SKM-1 treated with dmso at 0.1 percent for 144 hours (cell line): ENCODE measurements around the gene PINLYP.
A peak's percentile ranks its signal among the peaks of the same experiment; 100 is the strongest.

Experiments used
- DNase-seq: peaks from one replicate; lab custom pipeline; 2025; ENCODE audit not compliant: unreplicated experiment; lab: John Stamatoyannopoulos, UW

The PINLYP gene

GRCh38 chr19:43548706-43549105 is 26.9 kb upstream of the PINLYP start:
- no peak for DNase-seq

GRCh38 chr19:43551399-43552197 is 24.0 kb upstream of the PINLYP start:
- DNase-seq = no peak

- DNase-seq = no peak
These were observed 23.5 kb upstream of the PINLYP start for GRCh38 chr19:43552198-43552450.

GRCh38 chr19:43552616-43553015 is 23.0 kb upstream of the PINLYP start:
- no peak for DNase-seq

- DNase-seq = no peak
These were observed 21.9 kb upstream of the PINLYP start for GRCh38 chr19:43553656-43554055.

- no peak for DNase-seq
These were observed 21.2 kb upstream of the PINLYP start for GRCh38 chr19:43554317-43554895.

GRCh38 chr19:43555185-43555770 is 20.3 kb upstream of the PINLYP start:
- DNase-seq = peak; percentile 20

- no peak for DNase-seq
These were observed 14.9 kb upstream of the PINLYP start for GRCh38 chr19:43560687-43561086.

- no peak for DNase-seq
These were observed 14.2 kb upstream of the PINLYP start for GRCh38 chr19:43561139-43561970.

GRCh38 chr19:43562226-43562697 is 13.3 kb upstream of the PINLYP start:
- DNase-seq = no peak

GRCh38 chr19:43562698-43563241 is 12.8 kb upstream of the PINLYP start:
- DNase-seq = peak; percentile 94

- DNase-seq = no peak
These were observed 11.7 kb upstream of the PINLYP start for GRCh38 chr19:43563816-43564457.

- DNase-seq = no peak
These were observed 10.8 kb upstream of the PINLYP start for GRCh38 chr19:43564800-43565199.

- no peak for DNase-seq
These were observed 5.9 kb upstream of the PINLYP start for GRCh38 chr19:43569657-43570056.

GRCh38 chr19:43570174-43570791 is 5.3 kb upstream of the PINLYP start:
- no peak for DNase-seq

GRCh38 chr19:43572171-43572588 is 3.4 kb upstream of the PINLYP start:
- DNase-seq = no peak

- DNase-seq = no peak
These were observed 1.0 kb upstream of the PINLYP start for GRCh38 chr19:43574424-43575155.

GRCh38 chr19:43575955-43576878 is 616 bp downstream of the PINLYP start:
- DNase-seq = no peak

- DNase-seq = no peak
These were observed 3.2 kb downstream of the PINLYP start for GRCh38 chr19:43578787-43579186.
